Peyer's patch (tissue), 4 donors: ENCODE measurements around the gene COL2A1. TPM values are rescaled to one million over a fixed set of nuclear protein-coding genes. Genes with fewer than 3 reads are reported as not detected.

Source experiments
- DNase-seq, 3 donors: peaks; one replicate each; pipeline ENCODE4 v3.0.0-alpha.2; 2017 to 2019
- H3K27ac ChIP-seq, 4 donors: fragments of 200-600 bp; sonication (generic); one replicate each; pipeline ENCODE4 v1.5.1; 2016 to 2019
- H3K27me3 ChIP-seq, 2 donors: fragments of 200-600 bp; sonication (generic); one replicate each; pipeline ENCODE4 v1.5.1; 2019
- H3K36me3 ChIP-seq, 3 donors: fragments of 200-600 bp; sonication (generic); one replicate each; pipeline ENCODE4 v1.5.1; 2016 to 2019
- H3K4me1 ChIP-seq, 4 donors: fragments of 200-600 bp; sonication (generic); one replicate each; pipeline ENCODE4 v1.5.1; 2016 to 2019
- H3K4me3 ChIP-seq, 4 donors: fragments of 200-600 bp; sonication (generic); 1 replicate in 3 of 4; 2 replicates in 1 of 4; pipeline ENCODE4 v1.5.1; 2016 to 2019; ENCODE audit warnings: mild to moderate bottlenecking in 1 of 4
- H3K9me3 ChIP-seq, 4 donors: fragments of 200-600 bp; sonication (generic); one replicate each; pipeline ENCODE4 v1.5.1; 2016 to 2019; ENCODE audit warnings: mild to moderate bottlenecking in 1 of 4
- CTCF ChIP-seq, 6 experiments: fragments of 450-650 bp in 4 of 6; fragments of 200-600 bp in 2 of 6; sonication (generic) in 1 of 6; IDR thresholded peaks; one replicate each; pipeline ENCODE4 v1.5.1; 2017 to 2019; ENCODE audit warnings: antibody characterized with exemption in 6 of 6, mild to moderate bottlenecking in 3 of 6, moderate library complexity in 1 of 6
- POLR2A ChIP-seq, 2 donors: fragments of 450-650 bp; IDR thresholded peaks; one replicate each; pipeline ENCODE4 v1.5.1; 2017; ENCODE audit warnings: antibody characterized with exemption in 2 of 2, mild to moderate bottlenecking in 2 of 2, moderate library complexity in 2 of 2
- total RNA-seq, 4 donors: library from RNA; depleted of rRNA; stranded (reverse); fragments of >200 nt; gene quantifications; one replicate each; pipeline ENCODE4 v1.1.0, GENCODE V29; 2016

COL2A1 gene
- total RNA-seq, 4 donors from 2014 or later, result 0.18 to 6.6 (median 0.27) TPM; not detected in 1

GRCh38 chr12:48034835-48035805, 30.8 kb upstream of the COL2A1 start:
- TF ChIP-seq CTCF (IDR thresholded peaks at IDR 0.05) (no peak), POLR2A (IDR thresholded peaks at IDR 0.05) (no peak)

GRCh38 chr12:48033451-48033850, 29.2 kb upstream of the COL2A1 start:
- Histone ChIP-seq H3K36me3 (no peaks in the 10 kb centered on the region), H3K27ac (no peak overlapping the region), H3K4me3 (no peak overlapping the region), H3K4me1 (peaks cover 0 to 4% (median 0%) of the 10 kb centered on the region in 4 donors), H3K27me3 (no peaks in the 10 kb centered on the region), H3K9me3 (no peaks in the 10 kb centered on the region)
- TF ChIP-seq POLR2A (IDR thresholded peaks at IDR 0.05) (no peak), CTCF (IDR thresholded peaks at IDR 0.05) (no peak)
- DNase-seq, result no peak

More at GRCh38 chr12:48034835-48035805, 30.8 kb upstream of the COL2A1 start:
- no peak overlapping the region for H3K4me3 ChIP-seq
- no peak for DNase-seq
- no peak overlapping the region for H3K27ac ChIP-seq
- no peaks in the 10 kb centered on the region for H3K36me3 ChIP-seq
- H3K27me3 ChIP-seq, result no peaks in the 10 kb centered on the region
- peaks cover 0 to 6% (median 0%) of the 10 kb centered on the region in 4 donors for H3K4me1 ChIP-seq
- H3K9me3 ChIP-seq, result no peaks in the 10 kb centered on the region

- Histone ChIP-seq H3K9me3 (no peaks in the 10 kb centered on the region), H3K4me3 (no peak overlapping the region), H3K4me1 (peaks cover 0 to 4% (median 0%) of the 10 kb centered on the region in 4 donors), H3K36me3 (no peaks in the 10 kb centered on the region), H3K27ac (no peak overlapping the region), H3K27me3 (no peaks in the 10 kb centered on the region)
- no peak for DNase-seq
- TF ChIP-seq CTCF (IDR thresholded peaks at IDR 0.05) (no peak), POLR2A (IDR thresholded peaks at IDR 0.05) (no peak)
Observed at GRCh38 chr12:48032597-48032996, 28.3 kb upstream of the COL2A1 start.

GRCh38 chr12:48031135-48031960, 27.1 kb upstream of the COL2A1 start:
- no peak for DNase-seq
- Histone ChIP-seq H3K36me3 (no peaks in the 10 kb centered on the region), H3K4me3 (no peak overlapping the region), H3K9me3 (no peaks in the 10 kb centered on the region), H3K27ac (no peak overlapping the region), H3K27me3 (no peaks in the 10 kb centered on the region), H3K4me1 (peaks cover 0 to 4% (median 0%) of the 10 kb centered on the region in 4 donors)
- TF ChIP-seq POLR2A (IDR thresholded peaks at IDR 0.05), result no peak

- Histone ChIP-seq H3K36me3 (no peaks in the 10 kb centered on the region), H3K27ac (no peak overlapping the region), H3K27me3 (no peaks in the 10 kb centered on the region), H3K9me3 (no peaks in the 10 kb centered on the region), H3K4me3 (no peak overlapping the region), H3K4me1 (peaks cover 0 to 4% (median 0%) of the 10 kb centered on the region in 4 donors)
- no peak for DNase-seq
- TF ChIP-seq POLR2A (IDR thresholded peaks at IDR 0.05) (no peak), CTCF (IDR thresholded peaks at IDR 0.05) (peak in 2 of 6 experiments; percentile 7 to 14)
Observed at GRCh38 chr12:48030173-48030650, 25.9 kb upstream of the COL2A1 start.
